Measurements from ENCODE around the gene HERC4. TPM values are rescaled to one million over a fixed set of nuclear protein-coding genes. Genes with fewer than 3 reads are reported as not detected.

HERC4 gene
- total and polyA plus RNA-seq, 12 donors, result 21.3 to 75.6 (median 49.7) TPM

- 93 to 100% (median 97%) methylated on average over 2 of the region's 2 CpGs for WGBS, 4 donors
- H3K36me3 ChIP-seq (replicated peaks in 1 of 2), result peaks cover 0 to 15% of the 10 kb centered on the region in 2 donors
- no peak overlapping the region for H3K4me3 ChIP-seq
- H3K27me3 ChIP-seq, result no peaks in the 10 kb centered on the region
- TF ChIP-seq CTCF (IDR thresholded peaks at IDR 0.05) (no peak), POLR2A (IDR thresholded peaks at IDR 0.05) (no peak)
- no peak for DNase-seq
- no peaks in the 10 kb centered on the region for H3K9me3 ChIP-seq (replicated peaks in 1 of 3)
- intact Hi-C loops (cut with DNase I), result no loop called here
- no peak overlapping the region for H3K27ac ChIP-seq
- no peaks in the 10 kb centered on the region for H3K4me1 ChIP-seq (replicated peaks in 1 of 2)
Measured at GRCh38 chr10:67965456-67965855, 109.6 kb downstream of the HERC4 start.

GRCh38 chr10:67959839-67960476 is 115.1 kb downstream of the HERC4 start:
- DNase-seq, result no peak
- intact Hi-C loops (cut with DNase I), result no loop called here
- no peak for TF ChIP-seq CTCF (IDR thresholded peaks at IDR 0.05)
- no peak for TF ChIP-seq POLR2A (IDR thresholded peaks at IDR 0.05)
- no peaks in the 10 kb centered on the region for H3K4me1 ChIP-seq (replicated peaks in 1 of 2)
- H3K27me3 ChIP-seq, result no peaks in the 10 kb centered on the region
- H3K9me3 ChIP-seq (replicated peaks in 1 of 3), result no peaks in the 10 kb centered on the region
- H3K4me3 ChIP-seq, result no peak overlapping the region
- H3K36me3 ChIP-seq (replicated peaks in 1 of 2), result peaks cover 0 to 2% of the 10 kb centered on the region in 2 donors
- no peak overlapping the region for H3K27ac ChIP-seq
- 90 to 94% (median 92%) methylated on average over 6 to 8 of the region's 8 CpGs for WGBS, 4 donors

- Histone ChIP-seq H3K4me1 (replicated peaks in 1 of 2) (no peaks in the 10 kb centered on the region), H3K27me3 (no peaks in the 10 kb centered on the region), H3K4me3 (no peak overlapping the region), H3K9me3 (replicated peaks in 1 of 3) (no peaks in the 10 kb centered on the region), H3K36me3 (replicated peaks in 1 of 2) (peaks cover 0 to 6% of the 10 kb centered on the region in 2 donors), H3K27ac (no peak overlapping the region)
- TF ChIP-seq POLR2A (IDR thresholded peaks at IDR 0.05) (no peak), CTCF (IDR thresholded peaks at IDR 0.05) (no peak)
- intact Hi-C loops (cut with DNase I), result no loop called here
- DNase-seq, result no peak
- 94 to 97% (median 97%) methylated on average over 6 of the region's 6 CpGs for WGBS, 4 donors
Measured at GRCh38 chr10:67955614-67956013, 119.5 kb downstream of the HERC4 start.

- DNase-seq, result no peak
- Histone ChIP-seq H3K4me3 (no peak overlapping the region), H3K4me1 (replicated peaks in 1 of 2) (peaks cover 0 to 10% of the 10 kb centered on the region in 2 donors), H3K27ac (no peak overlapping the region), H3K9me3 (replicated peaks in 1 of 3) (no peaks in the 10 kb centered on the region), H3K36me3 (replicated peaks in 1 of 2) (peaks cover 0 to 16% of the 10 kb centered on the region in 2 donors), H3K27me3 (no peaks in the 10 kb centered on the region)
- intact Hi-C loops (cut with DNase I), result no loop called here
- TF ChIP-seq CTCF (IDR thresholded peaks at IDR 0.05) (no peak), POLR2A (IDR thresholded peaks at IDR 0.05) (no peak)
- WGBS, 4 donors, result 80 to 100% (median 98%) methylated on average over 1 to 2 of the region's 2 CpGs
Measured at GRCh38 chr10:67943917-67944316, 131.2 kb downstream of the HERC4 start.

All from adrenal gland (tissue), 12 donors.